NCI-H2107 treated with DMSO at 0.1 percent for 48 hours (cell line): ENCODE data around the gene LCE2B.

Experiments
- DNase-seq: peaks from one replicate; lab custom pipeline; 2025; ENCODE audit not compliant: unreplicated experiment; lab: John Stamatoyannopoulos, UW

LCE2B gene

DNA sequence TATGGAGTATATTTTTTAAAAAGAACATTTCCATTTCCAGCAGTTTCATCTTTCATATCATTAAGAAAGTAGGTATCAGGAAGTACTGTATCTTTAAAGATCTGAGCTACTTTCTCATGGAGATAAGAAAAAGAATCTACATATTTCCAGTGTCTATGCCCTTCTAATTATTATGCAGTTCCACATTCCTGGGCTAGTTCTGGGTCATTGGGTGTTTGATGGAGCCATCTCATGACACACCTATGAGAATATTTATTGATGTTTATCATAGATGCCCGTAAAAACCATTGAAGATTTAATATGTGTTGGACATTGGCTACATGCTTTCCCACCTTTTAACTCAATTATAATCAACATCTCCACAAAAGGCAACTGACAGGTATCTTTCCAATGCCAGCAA is 43.1 kb downstream of the LCE2B start:
- no peak for DNase-seq

DNA sequence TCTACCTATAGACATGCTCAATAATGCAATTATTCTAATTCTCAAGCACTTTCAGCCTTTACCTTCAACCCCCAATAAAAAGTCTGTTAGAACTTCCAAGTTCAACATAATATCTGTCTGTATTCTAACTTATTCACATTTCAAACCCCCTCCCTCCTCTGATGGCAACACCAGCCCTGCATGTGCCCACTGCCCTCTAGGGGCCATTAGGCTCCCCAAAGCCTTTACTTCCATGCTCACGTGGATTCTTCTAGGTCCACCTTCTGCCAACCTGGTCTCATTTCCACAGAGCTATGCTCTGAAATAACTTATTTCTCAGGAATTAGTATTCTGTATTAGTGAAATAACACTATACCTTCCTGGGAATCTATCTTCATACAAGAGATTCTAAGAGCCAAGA is 49.7 kb downstream of the LCE2B start:
- DNase-seq, result no peak
